KOPT-K1 (cell line): ENCODE measurements around the gene TMOD3.

ENCODE experiments used
- H3K27ac ChIP-seq: fragments of 200-600 bp; sonication (generic); 2 replicates; pipeline ENCODE4 v1.5.1; 2016; ENCODE audit warnings: antibody characterized with exemption, mild to moderate bottlenecking, low read depth, low read length; ENCODE audit not compliant: poor library complexity, severe bottlenecking
- H3K36me3 ChIP-seq: fragments of 200-600 bp; sonication (generic); 2 replicates; pipeline ENCODE4 v1.5.1; 2017; ENCODE audit warnings: antibody characterized with exemption, mild to moderate bottlenecking, low read length, moderate library complexity; ENCODE audit not compliant: insufficient read depth
- H3K9me3 ChIP-seq: fragments of 200-600 bp; sonication (generic); 2 replicates; pipeline ENCODE4 v1.5.1; 2017; ENCODE audit warnings: antibody characterized with exemption, low read length, mild to moderate bottlenecking; ENCODE audit not compliant: insufficient read depth, poor library complexity, severe bottlenecking

TMOD3 gene

GRCh38 chr15:51904421-51904820 lies 75.0 kb downstream of the TMOD3 start:
- Histone ChIP-seq H3K9me3 (no peaks in the 10 kb centered on the region), H3K27ac (no peak overlapping the region), H3K36me3 (peaks cover 82% of the 10 kb centered on the region)

GRCh38 chr15:51904931-51905330 lies 75.5 kb downstream of the TMOD3 start:
- Histone ChIP-seq H3K27ac (no peak overlapping the region), H3K36me3 (peaks cover 81% of the 10 kb centered on the region), H3K9me3 (no peaks in the 10 kb centered on the region)

- H3K27ac ChIP-seq: no peak overlapping the region
Measured at GRCh38 chr15:51907136-51907862, 77.8 kb downstream of the TMOD3 start.

GRCh38 chr15:51908316-51908715 lies 78.9 kb downstream of the TMOD3 start:
- Histone ChIP-seq H3K36me3 (peaks cover 74% of the 10 kb centered on the region), H3K27ac (no peak overlapping the region), H3K9me3 (no peaks in the 10 kb centered on the region)

More at GRCh38 chr15:51907136-51907862, 77.8 kb downstream of the TMOD3 start:
- Histone ChIP-seq H3K9me3 (no peaks in the 10 kb centered on the region), H3K36me3 (peaks cover 71% of the 10 kb centered on the region)

GRCh38 chr15:51909584-51909983 lies 80.1 kb downstream of the TMOD3 start:
- H3K36me3 ChIP-seq: peaks cover 61% of the 10 kb centered on the region
- no peaks in the 10 kb centered on the region for H3K9me3 ChIP-seq
- no peak overlapping the region for H3K27ac ChIP-seq

- H3K36me3 ChIP-seq: peaks cover 53% of the 10 kb centered on the region
- H3K9me3 ChIP-seq: no peaks in the 10 kb centered on the region
- H3K27ac ChIP-seq: no peak overlapping the region
Measured at GRCh38 chr15:51912528-51912927, 83.1 kb downstream of the TMOD3 start.

- Histone ChIP-seq H3K27ac (no peak overlapping the region), H3K36me3 (peaks cover 63% of the 10 kb centered on the region), H3K9me3 (no peaks in the 10 kb centered on the region)
Measured at GRCh38 chr15:51917493-51917892, 88.0 kb downstream of the TMOD3 start.

GRCh38 chr15:51924156-51925068 lies 95.0 kb downstream of the TMOD3 start:
- H3K27ac ChIP-seq: no peak overlapping the region
- peaks cover 69% of the 10 kb centered on the region for H3K36me3 ChIP-seq
- H3K9me3 ChIP-seq: no peaks in the 10 kb centered on the region

- H3K27ac ChIP-seq: no peak overlapping the region
- peaks cover 62% of the 10 kb centered on the region for H3K36me3 ChIP-seq
- no peaks in the 10 kb centered on the region for H3K9me3 ChIP-seq
Measured at GRCh38 chr15:51926809-51927208, 97.4 kb downstream of the TMOD3 start.

GRCh38 chr15:51931016-51931415 lies 101.6 kb downstream of the TMOD3 start:
- H3K36me3 ChIP-seq: peaks cover 37% of the 10 kb centered on the region
- H3K9me3 ChIP-seq: no peaks in the 10 kb centered on the region

GRCh38 chr15:51931638-51932037 lies 102.2 kb downstream of the TMOD3 start:
- H3K36me3 ChIP-seq: peaks cover 37% of the 10 kb centered on the region
- no peaks in the 10 kb centered on the region for H3K9me3 ChIP-seq
- no peak overlapping the region for H3K27ac ChIP-seq

More at GRCh38 chr15:51931016-51931415, 101.6 kb downstream of the TMOD3 start:
- no peak overlapping the region for H3K27ac ChIP-seq

GRCh38 chr15:51932161-51932560 lies 102.7 kb downstream of the TMOD3 start:
- H3K36me3 ChIP-seq: peaks cover 40% of the 10 kb centered on the region
- no peaks in the 10 kb centered on the region for H3K9me3 ChIP-seq
- no peak overlapping the region for H3K27ac ChIP-seq

- no peaks in the 10 kb centered on the region for H3K9me3 ChIP-seq
- no peak overlapping the region for H3K27ac ChIP-seq
- H3K36me3 ChIP-seq: peaks cover 60% of the 10 kb centered on the region
Measured at GRCh38 chr15:51935466-51936104, 106.1 kb downstream of the TMOD3 start.

GRCh38 chr15:51936105-51936478 lies 106.6 kb downstream of the TMOD3 start:
- no peak overlapping the region for H3K27ac ChIP-seq
- H3K9me3 ChIP-seq: no peaks in the 10 kb centered on the region
- H3K36me3 ChIP-seq: peaks cover 58% of the 10 kb centered on the region

- Histone ChIP-seq H3K9me3 (no peaks in the 10 kb centered on the region), H3K36me3 (peaks cover 72% of the 10 kb centered on the region), H3K27ac (no peak overlapping the region)
Measured at GRCh38 chr15:51938286-51938685, 108.8 kb downstream of the TMOD3 start.
